H9 (cell line): ENCODE results near the gene PARVB. TPM values are rescaled to one million over a fixed set of nuclear protein-coding genes. Genes with fewer than 3 reads are reported as not detected.

Experiments used
- DNase-seq: peaks from one replicate; pipeline ENCODE4 v3.0.0-alpha.2; 2017
- H2AFZ ChIP-seq: one replicate; pipeline ENCODE4 v1.6.1; 2013; ENCODE audit warnings: mild to moderate bottlenecking, low read length, control low read depth, moderate library complexity
- H2AK5ac ChIP-seq: 2 replicates; pipeline ENCODE4 v1.6.1; 2013; ENCODE audit warnings: low read length, control low read depth, mixed read lengths; ENCODE audit not compliant: insufficient read length
- H2BK120ac ChIP-seq: one replicate; pipeline ENCODE4 v1.6.1; 2013; ENCODE audit warnings: low read depth, mild to moderate bottlenecking, low read length, control low read depth, inconsistent platforms; ENCODE audit not compliant: poor library complexity, severe bottlenecking
- H2BK12ac ChIP-seq: 2 replicates; pipeline ENCODE4 v1.6.1; 2013; ENCODE audit warnings: low read length, control low read depth, mixed read lengths, low read depth; ENCODE audit not compliant: insufficient read length
- H2BK15ac ChIP-seq: 2 replicates; pipeline ENCODE4 v1.6.1; 2013; ENCODE audit warnings: low read depth, low read length, control low read depth
- H2BK20ac ChIP-seq: one replicate; pipeline ENCODE4 v1.6.1; 2013; ENCODE audit warnings: low read depth, mild to moderate bottlenecking, low read length, control low read depth, inconsistent platforms; ENCODE audit not compliant: poor library complexity, severe bottlenecking
- H2BK5ac ChIP-seq: 2 replicates; pipeline ENCODE4 v1.6.1; 2013; ENCODE audit warnings: low read length, control low read depth, mixed read lengths; ENCODE audit not compliant: insufficient read length
- H3K14ac ChIP-seq: 2 replicates; pipeline ENCODE4 v1.6.1; 2013; ENCODE audit warnings: low read length, control low read depth; ENCODE audit not compliant: insufficient read depth
- H3K18ac ChIP-seq: 2 replicates; pipeline ENCODE4 v1.6.1; 2013; ENCODE audit warnings: low read depth, mild to moderate bottlenecking, mixed read lengths, low read length, control low read depth; ENCODE audit not compliant: insufficient read length
- H3K23ac ChIP-seq: 2 replicates; pipeline ENCODE4 v1.6.1; 2013; ENCODE audit warnings: low read length, control low read depth, mixed read lengths, low read depth; ENCODE audit not compliant: insufficient read length
- H3K23me2 ChIP-seq: 2 replicates; pipeline ENCODE4 v1.6.1; 2013; ENCODE audit warnings: low read depth, mild to moderate bottlenecking, mixed read lengths, low read length, control low read depth; ENCODE audit not compliant: insufficient read length, poor library complexity, severe bottlenecking
- H3K27ac ChIP-seq: 2 replicates; pipeline ENCODE4 v1.5.1; 2013; ENCODE audit warnings: low read length, control low read depth, mixed read lengths, low read depth; ENCODE audit not compliant: insufficient read length
- H3K27me3 ChIP-seq: 2 replicates; pipeline ENCODE4 v1.6.1; 2013; ENCODE audit warnings: low read length, control low read depth, inconsistent platforms; ENCODE audit not compliant: insufficient read depth
- H3K4ac ChIP-seq: 2 replicates; pipeline ENCODE4 v1.6.1; 2013; ENCODE audit warnings: low read depth, mild to moderate bottlenecking, control low read depth, inconsistent platforms, low read length, moderate library complexity
- H3K4me1 ChIP-seq: 2 replicates; pipeline ENCODE4 v1.6.1; 2013; ENCODE audit warnings: low read length, control low read depth, inconsistent platforms; ENCODE audit not compliant: insufficient read depth
- H3K4me2 ChIP-seq: 2 replicates; pipeline ENCODE4 v1.6.1; 2013; ENCODE audit warnings: low read length, control low read depth, mixed read lengths; ENCODE audit not compliant: insufficient read length, insufficient read depth
- H3K56ac ChIP-seq: 2 replicates; pipeline ENCODE4 v1.6.1; 2013; ENCODE audit warnings: low read depth, mild to moderate bottlenecking, mixed read lengths, low read length, control low read depth; ENCODE audit not compliant: insufficient read length
- H3K79me1 ChIP-seq: 2 replicates; pipeline ENCODE4 v1.6.1; 2013; ENCODE audit warnings: low read depth, mild to moderate bottlenecking, moderate library complexity, low read length, control low read depth, inconsistent platforms; ENCODE audit not compliant: insufficient read depth, poor library complexity, severe bottlenecking
- H3K79me2 ChIP-seq: 2 replicates; pipeline ENCODE4 v1.6.1; 2013; ENCODE audit warnings: low read length, control low read depth, inconsistent platforms; ENCODE audit not compliant: insufficient read depth
- H3K9ac ChIP-seq: 2 replicates; pipeline ENCODE4 v1.6.1; 2013; ENCODE audit warnings: low read length, control low read depth, mixed read lengths; ENCODE audit not compliant: insufficient read length; ENCODE audit errors: extremely low read depth
- H3K9me3 ChIP-seq: one replicate; pipeline ENCODE4 v1.6.1; 2013; ENCODE audit warnings: low read depth, low read length, inconsistent platforms; ENCODE audit not compliant: control insufficient read depth
- H3T11ph ChIP-seq: one replicate; pipeline ENCODE4 v1.6.1; 2013; ENCODE audit warnings: mild to moderate bottlenecking, low read length, control low read depth, inconsistent platforms
- H4K20me1 ChIP-seq: one replicate; pipeline ENCODE4 v1.6.1; 2013; ENCODE audit not compliant: control insufficient read depth, insufficient read length, insufficient read depth
- H4K5ac ChIP-seq: 2 replicates; pipeline ENCODE4 v1.6.1; 2013; ENCODE audit warnings: low read depth, mild to moderate bottlenecking, mixed read lengths, low read length, control low read depth; ENCODE audit not compliant: insufficient read length
- H4K8ac ChIP-seq: replicated peaks from 2 replicates; pipeline ENCODE4 v1.6.1; 2013; ENCODE audit warnings: low read length, control low read depth, mixed read lengths, low read depth; ENCODE audit not compliant: insufficient read length
- H4K91ac ChIP-seq: 2 replicates; pipeline ENCODE4 v1.6.1; 2013; ENCODE audit warnings: low read depth, mild to moderate bottlenecking, moderate library complexity, mixed read lengths, low read length, control low read depth; ENCODE audit not compliant: insufficient read length
- H3K27ac Mint-ChIP-seq, 3 experiments: 2 replicates in 2 of 3; 3 replicates in 1 of 3; pipeline ENCODE4 v1.8.0; 2020 to 2021; ENCODE audit warnings: mixed read lengths in 3 of 3, mild to moderate bottlenecking in 1 of 3, moderate library complexity in 1 of 3
- H3K27me3 Mint-ChIP-seq: 2 replicates; pipeline ENCODE4 v1.8.0; 2021; ENCODE audit warnings: low read depth, mild to moderate bottlenecking, moderate library complexity, mixed read lengths
- H3K36me3 Mint-ChIP-seq, 3 experiments: 2 replicates in 2 of 3; 3 replicates in 1 of 3; pipeline ENCODE4 v1.8.0; 2020 to 2021; ENCODE audit warnings: low read depth in 3 of 3, mixed read lengths in 3 of 3; ENCODE audit not compliant: insufficient read depth in 1 of 3
- H3K4me1 Mint-ChIP-seq, 2 experiments: 2 replicates each; pipeline ENCODE4 v1.8.0; 2020; ENCODE audit warnings: mixed read lengths in 2 of 2
- H3K4me3 Mint-ChIP-seq, 2 experiments: 2 replicates in 1 of 2; 3 replicates in 1 of 2; pipeline ENCODE4 v1.8.0; 2020 to 2021; ENCODE audit warnings: mild to moderate bottlenecking in 2 of 2, mixed read lengths in 2 of 2, moderate library complexity in 1 of 2
- H3K9me3 Mint-ChIP-seq, 2 experiments: 2 replicates in 1 of 2; 3 replicates in 1 of 2; pipeline ENCODE4 v1.8.0; 2020; ENCODE audit warnings: mild to moderate bottlenecking in 2 of 2, mixed read lengths in 2 of 2, moderate library complexity in 1 of 2
- CTCF ChIP-seq: fragments of 200-600 bp; sonication (generic); conservative IDR thresholded peaks from 3 replicates; pipeline ENCODE4 v1.8.0; 2021; ENCODE audit warnings: antibody characterized with exemption, mild to moderate bottlenecking
- WGBS: extraction: QIAGEN DNeasy Blood & Tissue Kit; methylation state at CpG from one replicate; pipeline ENCODE4 v1.1.7; 2013; ENCODE audit warnings: missing lambda C conversion rate, low lambda C conversion rate, mixed read lengths; ENCODE audit not compliant: insufficient read length; ENCODE audit errors: extremely low coverage; 5-methylcytosine and 5-hydroxymethylcytosine counted together
- total RNA-seq: library from RNA; stranded (reverse); gene quantifications from 2 replicates; pipeline ENCODE4 v1.2.1, GENCODE V29; 2021

The PARVB gene
- total RNA-seq, 1 experiment from 2014 or later = 15.6 TPM

GRCh38 chr22:44131989-44132685 is 108.0 kb downstream of the PARVB start:
- H3K23me2 ChIP-seq = no peaks in the 10 kb centered on the region
- H2BK12ac ChIP-seq = no peak overlapping the region
- no CpG with 5 or more reads among the region's 13 CpGs for WGBS
- no peak overlapping the region for H2BK20ac ChIP-seq
- H2BK5ac ChIP-seq = no peak overlapping the region
- no peak overlapping the region for H3K9ac ChIP-seq
- H3K79me1 ChIP-seq = no peaks in the 10 kb centered on the region
- H2BK15ac ChIP-seq = no peak overlapping the region
- H3K4me2 ChIP-seq = no peak overlapping the region
- no peak overlapping the region; a peak in 1 of 7 replicates for H3K27ac Mint-ChIP-seq
- no peak for DNase-seq
- H2AK5ac ChIP-seq = no peak overlapping the region
- no peak overlapping the region for H4K5ac ChIP-seq
- H4K20me1 ChIP-seq = no peaks in the 10 kb centered on the region
- no peak overlapping the region for H3K23ac ChIP-seq
- no peak overlapping the region for H3K27ac ChIP-seq
- H3K4me3 Mint-ChIP-seq = no peak overlapping the region
- no peak overlapping the region for H4K8ac ChIP-seq
- H3K18ac ChIP-seq = no peak overlapping the region
- no peak overlapping the region for H3K14ac ChIP-seq
- H3K27me3 Mint-ChIP-seq = peaks cover 2% of the 10 kb centered on the region
- no peak overlapping the region for H3K56ac ChIP-seq
- no peaks in the 10 kb centered on the region for H3K79me2 ChIP-seq
- peaks cover 18% of the 10 kb centered on the region for H3K9me3 ChIP-seq
- H2BK120ac ChIP-seq = no peak overlapping the region
- H3K4ac ChIP-seq = no peak overlapping the region
- H4K91ac ChIP-seq = no peak overlapping the region
- peaks cover 19 to 21% of the 10 kb centered on the region in 2 experiments for H3K9me3 Mint-ChIP-seq
- H3K4me1 Mint-ChIP-seq = peaks cover 20 to 28% of the 10 kb centered on the region in 2 experiments
- H3T11ph ChIP-seq = no peak overlapping the region
- H3K4me1 ChIP-seq = peaks cover 3% of the 10 kb centered on the region
- no peaks in the 10 kb centered on the region for H3K27me3 ChIP-seq
- H2AFZ ChIP-seq = no peak overlapping the region
- no peak for TF ChIP-seq CTCF
- peaks cover 16 to 22% (median 22%) of the 10 kb centered on the region in 3 experiments for H3K36me3 Mint-ChIP-seq
